ENCODE results near the gene SORCS2. TPM values are rescaled to one million over a fixed set of nuclear protein-coding genes. Genes with fewer than 3 reads are reported as not detected.

The SORCS2 gene
- polyA plus RNA-seq, 1 donor, result 6.9 TPM

DNA sequence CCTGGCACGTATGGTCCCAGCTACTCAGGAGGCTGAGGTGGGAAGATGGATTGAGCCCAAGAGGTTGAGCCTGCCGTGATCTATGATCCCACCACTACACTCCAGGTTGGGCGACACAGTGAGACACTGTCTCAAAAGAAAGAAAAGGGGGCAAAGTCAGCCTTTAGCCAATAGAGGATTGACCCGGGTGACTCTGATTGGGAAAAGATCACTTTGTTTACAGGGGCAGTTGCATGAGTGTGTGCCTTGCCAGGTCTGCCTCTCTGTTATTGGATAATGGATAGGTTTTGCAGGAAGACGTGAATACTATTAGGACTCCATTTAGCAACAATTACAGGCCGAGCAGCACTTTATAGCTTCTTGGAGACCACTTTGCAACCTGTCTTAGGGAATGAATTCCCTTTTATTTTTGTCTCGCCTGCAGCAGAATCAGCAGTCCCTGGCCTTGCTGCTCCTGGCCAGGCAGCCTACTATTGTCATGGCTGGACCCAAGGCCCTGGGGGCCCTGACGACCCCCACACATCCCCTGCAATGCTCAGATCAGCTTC lies 345.6 kb downstream of the SORCS2 start:
- DNase-seq, result no peak

DNA sequence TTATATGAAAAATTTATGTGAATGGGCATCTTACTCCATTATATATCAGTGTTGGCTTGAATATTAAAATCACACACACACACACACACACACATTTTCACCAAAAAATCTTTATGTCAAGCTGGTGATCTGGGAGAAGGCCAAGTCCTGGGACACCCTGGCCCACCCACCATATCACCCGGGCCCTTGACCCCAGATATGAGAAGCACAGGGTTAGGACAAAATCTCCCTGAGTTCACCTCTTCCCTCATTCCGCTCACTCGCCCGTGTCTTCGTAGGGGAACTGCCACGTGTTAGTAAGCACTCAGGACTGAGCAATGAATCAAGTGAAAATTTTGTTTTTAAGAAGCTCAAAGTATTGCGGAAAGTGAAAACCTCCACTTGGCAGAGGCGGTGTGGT lies 346.2 kb downstream of the SORCS2 start:
- DNase-seq, result no peak

DNA sequence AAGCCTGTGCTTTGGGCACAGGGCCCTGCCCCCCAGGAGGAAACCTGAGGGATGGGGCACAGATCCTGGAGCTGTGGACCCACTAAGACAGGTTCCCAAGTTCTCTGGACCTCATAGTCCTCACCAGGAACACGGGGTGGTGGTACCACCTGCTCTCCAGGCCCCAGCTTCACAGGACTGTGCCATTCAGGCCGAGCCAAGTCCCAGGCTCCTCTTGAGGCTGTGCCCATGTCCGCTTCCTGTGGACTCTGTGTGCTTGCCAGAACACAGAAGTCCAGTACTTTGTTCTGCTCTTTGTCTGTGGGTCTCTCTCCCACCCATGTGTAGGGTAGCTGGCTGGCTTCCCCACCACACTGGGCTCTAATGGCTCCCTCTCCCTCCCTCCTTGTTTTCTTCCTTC lies 346.8 kb downstream of the SORCS2 start:
- no peak for DNase-seq

DNA sequence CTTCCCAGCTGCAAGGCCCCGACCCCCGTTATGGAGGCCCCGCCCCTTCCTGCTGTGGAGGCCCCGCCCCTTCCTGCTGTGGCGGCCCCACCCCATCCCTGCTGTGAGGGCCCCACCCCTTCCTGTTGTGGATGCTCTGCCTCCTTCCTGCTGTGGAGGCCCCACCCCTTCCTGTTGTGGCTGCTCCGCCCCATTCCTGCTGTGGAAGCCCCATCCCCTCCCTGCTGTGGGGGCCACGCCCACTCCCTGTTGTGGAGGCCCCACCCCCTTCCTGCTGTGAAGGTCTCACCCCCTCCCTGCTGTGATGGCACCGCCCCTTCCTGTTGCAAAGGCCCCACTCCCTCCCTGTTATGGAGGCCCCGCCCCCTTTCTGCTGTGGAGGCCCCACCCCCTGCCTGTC lies 347.3 kb downstream of the SORCS2 start:
- no peak for DNase-seq

DNA sequence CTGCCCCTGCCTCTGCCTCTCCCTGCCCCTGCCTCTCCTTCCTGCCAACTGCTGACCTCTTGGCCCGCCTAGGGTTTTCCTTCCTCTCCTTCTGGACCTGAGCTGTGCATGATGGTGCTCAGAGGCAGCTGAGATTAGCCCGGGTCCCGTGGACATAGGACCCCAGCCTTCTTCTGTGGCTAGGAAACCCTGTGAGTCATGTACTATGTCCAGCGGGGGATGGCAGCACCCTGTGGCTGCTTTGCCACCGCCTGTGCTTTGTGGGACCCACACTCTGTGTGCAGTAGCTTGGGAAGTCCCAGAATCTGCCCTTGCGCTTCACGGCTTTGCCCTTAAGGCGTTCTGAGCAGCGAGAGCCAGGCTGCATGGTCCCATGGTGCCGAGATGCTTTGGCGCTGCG lies 347.9 kb downstream of the SORCS2 start:
- DNase-seq, result no peak

DNA sequence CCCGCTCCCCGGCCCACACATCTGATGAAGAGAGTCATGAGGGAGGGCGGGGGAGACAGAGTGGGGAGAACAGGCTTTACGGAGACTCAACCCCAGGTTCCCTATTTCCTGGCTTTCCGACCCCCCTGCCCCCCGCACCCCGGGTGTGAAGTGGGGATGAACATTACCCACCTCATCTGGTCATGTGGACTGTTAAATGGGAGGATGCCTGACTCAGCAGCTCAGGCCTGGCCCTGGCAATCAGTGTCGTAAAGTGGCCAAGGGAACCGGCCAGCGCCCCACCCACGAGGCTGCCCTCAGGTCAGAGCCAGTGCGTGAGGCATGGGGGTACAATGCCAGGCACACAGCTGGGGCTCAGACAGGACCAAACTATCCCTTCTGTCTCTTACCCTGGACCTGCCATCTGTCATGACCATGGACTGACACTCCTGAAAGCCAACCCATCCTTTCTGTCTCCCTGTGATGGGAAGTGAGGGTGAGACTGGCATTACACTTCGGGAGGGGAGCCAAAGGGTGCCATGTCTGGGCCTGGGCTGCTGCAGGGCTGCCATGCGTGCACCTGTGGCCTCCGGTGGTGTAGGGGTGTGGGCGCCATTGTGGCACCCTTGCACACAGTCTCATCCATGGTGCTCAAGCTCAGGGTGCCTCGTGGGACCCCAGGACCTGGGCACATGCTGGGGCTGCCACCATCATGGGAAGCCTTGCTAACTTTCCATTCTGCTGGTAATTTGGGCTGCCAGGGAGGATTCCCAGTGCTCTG lies 348.5 kb downstream of the SORCS2 start:
- no peak for DNase-seq

DNA sequence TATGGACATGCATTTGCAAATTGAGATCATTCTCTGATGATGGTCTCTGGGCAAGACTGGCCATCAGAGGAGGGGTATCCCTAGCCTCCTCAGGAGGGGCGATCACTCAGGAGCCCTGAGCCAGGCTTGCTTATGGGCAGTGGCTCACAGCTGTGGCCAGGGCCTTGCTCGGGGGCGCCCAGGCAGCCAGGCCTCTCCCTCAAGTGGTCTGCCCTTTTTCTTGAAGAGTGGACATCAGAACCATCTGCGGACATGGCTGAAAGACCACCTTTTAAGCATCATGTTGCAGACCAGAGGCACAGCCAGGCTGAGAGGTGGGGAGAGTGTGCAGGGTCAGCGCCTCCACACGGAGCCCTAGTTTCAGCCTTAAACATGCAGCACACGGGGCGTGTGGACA lies 349.1 kb downstream of the SORCS2 start:
- DNase-seq, result no peak

DNA sequence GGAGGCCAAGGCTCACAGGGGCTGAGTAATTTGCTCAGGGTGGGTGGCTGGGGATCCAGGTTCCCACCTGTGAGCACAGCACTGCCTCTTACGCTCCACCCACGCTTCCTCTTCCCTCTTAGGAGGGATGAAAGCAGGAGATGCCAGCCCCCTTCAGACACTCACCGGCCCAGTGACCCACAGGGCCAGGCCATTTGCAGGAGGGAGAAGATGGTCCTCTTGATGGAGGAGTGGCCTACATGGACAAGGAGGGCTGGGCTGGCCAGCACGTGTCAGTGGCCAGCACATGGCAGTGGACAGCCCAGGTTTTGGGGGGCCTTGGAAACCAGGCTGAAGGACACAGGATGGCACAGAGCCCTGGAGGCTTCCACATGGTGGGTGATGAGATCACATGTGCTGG lies 350.4 kb downstream of the SORCS2 start:
- DNase-seq, result no peak

DNA sequence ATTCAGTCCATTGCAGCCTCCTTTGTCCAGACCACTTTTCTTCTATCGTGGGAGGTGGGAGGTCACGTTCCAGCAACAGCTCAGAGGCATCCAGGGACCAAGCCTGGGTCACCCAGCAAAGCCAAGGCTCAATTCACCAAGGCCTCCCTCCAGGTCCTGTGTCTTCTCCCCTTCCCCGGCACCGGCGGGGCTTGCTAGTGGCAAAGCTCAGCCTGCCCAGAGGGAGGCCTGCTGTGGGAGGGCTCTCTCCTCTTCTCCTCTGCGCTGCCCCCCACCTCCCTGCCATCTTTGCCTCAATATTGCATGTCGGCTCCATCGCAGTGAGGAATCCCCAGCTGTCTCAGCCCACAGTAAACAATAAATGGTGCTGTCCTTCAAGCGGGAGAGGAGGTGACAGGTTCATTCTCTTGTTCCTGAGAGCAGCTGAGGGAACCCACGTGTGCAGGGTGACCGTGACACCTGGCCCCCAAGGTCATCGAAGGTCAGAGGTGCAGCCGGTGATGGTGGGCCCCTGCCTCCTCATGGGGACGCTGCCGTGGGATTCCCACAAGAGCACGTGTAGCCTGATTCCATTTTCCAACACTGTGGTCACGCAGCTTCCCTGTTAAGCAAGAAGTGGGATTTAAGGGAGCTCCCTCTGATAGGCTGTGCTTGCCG lies 353.9 kb downstream of the SORCS2 start:
- DNase-seq, result no peak

DNA sequence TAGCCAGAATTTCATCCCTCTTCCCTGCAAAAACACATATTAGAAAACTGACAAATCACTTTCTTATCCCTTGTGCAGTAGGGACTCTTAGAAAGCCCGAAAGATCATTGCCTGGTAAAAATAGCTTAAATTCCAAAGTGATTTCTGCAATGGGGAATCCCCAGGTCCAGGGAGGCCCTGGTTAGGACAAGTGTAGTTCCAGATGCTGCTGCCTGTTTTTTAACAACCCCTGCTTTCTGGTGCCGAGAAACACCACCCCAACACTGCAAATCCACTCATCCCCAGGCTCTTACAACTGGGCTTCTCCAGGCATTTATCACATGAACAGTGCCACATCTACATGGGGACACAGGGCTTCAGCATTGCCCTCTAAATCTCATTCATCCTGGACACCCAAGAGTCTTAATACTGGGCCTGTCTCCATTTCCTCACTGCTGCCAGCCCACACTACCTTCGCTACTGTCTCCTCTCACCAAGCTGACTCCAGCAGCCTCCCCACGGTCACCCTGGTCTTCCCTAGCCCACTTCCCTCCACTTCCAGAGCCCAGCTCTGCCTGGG lies 354.6 kb downstream of the SORCS2 start:
- peak; percentile 13 for DNase-seq

DNA sequence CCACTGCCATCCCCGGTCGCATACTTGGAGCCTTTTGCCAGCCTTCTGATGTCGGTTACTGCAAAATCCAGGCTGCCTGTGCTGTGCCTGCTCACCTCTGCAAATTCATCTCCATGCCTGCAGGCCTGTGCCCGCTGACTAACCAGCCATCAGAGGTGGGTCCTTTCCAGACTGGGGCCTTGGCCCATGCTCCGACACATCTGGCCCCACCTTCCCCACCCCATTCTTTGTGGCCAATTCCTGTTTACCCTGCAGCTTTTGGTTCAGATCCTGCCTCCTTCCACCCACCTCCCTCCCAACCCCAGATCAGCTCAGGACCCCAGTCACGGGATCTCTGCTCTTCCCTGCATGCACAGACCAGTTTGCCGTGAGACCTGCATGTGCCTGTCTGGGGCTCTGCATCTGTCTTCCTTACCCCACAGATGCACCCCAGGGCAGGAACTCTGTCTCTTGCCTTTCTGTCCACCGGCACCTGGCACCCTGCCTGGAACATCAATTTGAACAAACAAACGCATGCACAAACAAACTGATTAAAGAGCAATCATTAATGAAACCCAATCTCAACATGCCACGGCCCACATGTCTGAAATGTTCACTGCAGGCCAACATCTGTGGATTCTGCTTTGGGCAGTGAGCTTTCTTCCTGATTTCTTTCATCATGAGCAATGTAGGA lies 355.2 kb downstream of the SORCS2 start:
- DNase-seq, result no peak

DNA sequence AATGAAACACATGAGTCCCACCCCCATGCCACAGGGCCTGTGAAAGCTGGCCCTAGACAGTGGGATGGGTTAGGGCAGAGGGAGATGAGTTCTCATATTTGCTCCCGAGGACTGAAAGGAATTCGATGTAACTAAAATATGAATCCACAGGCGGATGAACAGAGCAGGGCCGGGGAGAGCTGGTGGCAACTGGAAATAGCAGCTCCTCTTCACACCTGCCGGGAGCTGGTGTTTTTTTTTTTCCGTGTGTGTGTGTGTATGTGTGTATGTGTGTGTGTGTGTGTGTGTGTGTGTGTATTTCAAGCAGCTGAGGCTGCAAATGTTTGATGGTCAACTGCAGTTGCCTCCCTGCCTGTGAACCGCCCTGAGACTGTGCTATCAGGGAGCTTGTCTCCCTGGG lies 357.5 kb downstream of the SORCS2 start:
- no peak for DNase-seq

DNA sequence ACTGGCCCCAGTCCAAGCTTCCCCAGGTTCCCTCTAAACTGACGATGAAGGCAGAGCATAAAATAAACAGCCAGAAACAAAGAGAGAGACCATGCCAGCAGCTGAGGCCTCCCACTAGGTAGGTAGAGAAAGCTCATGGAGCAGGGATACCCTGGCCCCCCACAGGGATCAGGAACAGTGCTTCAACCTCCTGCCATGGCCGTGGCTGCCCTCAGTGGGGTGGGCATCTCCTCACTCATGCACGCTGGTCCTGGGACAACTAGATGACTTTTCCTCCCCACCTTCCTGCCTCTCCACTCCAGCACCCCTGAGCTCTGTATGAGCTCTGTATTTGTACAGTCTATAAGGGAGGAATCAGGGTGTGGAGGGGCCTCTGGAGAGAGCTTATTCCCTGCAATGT lies 360.1 kb downstream of the SORCS2 start:
- no peak for DNase-seq

DNA sequence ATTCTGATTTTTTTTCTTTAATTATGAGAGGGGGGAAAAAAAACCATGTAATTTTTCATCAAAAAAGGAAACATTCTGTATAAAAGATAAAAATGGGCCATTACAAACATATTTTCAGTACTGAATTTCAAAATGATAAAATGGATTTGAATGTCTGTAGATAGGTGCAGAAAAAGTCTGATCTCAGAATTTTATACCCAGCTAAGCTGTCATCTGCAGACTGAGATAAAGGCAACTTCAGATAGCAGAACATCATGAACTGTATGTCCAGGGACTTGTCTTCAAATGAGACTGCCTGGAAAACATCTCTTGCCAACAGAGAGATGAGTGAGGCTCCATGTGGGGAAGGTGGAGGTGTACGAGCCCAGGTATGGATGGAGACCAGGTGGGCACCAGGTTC lies 360.9 kb downstream of the SORCS2 start:
- DNase-seq, result no peak

DNA sequence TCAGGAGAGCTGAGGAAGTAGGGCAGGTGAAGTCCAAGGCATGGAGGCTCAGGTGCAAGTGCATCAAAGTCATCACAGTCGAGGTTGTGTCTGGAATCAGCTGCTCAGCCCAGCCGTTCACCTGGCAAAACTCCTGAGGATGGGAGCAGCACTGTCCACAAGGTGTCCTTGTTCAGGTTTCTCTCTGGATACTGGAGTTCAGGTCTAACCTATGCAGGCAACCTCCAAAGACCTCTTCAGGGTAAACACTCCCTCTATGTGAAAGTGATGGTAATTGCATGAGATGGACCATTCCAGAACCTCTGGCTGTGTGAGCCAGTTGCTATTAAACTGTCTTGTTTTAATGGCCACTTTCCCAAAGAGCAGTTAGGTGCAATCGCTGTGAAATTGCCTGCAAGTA lies 362.6 kb downstream of the SORCS2 start:
- no peak for DNase-seq

DNA sequence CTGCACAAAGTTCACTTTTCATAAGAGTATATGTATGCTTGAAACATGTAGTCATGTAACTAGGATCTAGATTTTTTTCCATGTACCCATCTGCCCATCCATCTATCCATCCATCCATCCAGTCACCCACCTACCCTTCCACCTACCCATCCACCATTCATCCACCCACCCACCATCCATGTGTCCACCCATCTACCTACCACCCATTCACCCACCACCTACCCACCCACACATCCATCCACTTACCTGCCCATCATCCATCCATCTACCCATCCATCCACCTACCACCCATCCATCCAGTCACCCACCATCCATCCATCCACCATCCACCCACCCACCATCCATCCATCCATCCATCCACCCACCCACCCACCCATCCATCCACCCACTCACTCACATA lies 364.2 kb downstream of the SORCS2 start:
- DNase-seq, result no peak

DNA sequence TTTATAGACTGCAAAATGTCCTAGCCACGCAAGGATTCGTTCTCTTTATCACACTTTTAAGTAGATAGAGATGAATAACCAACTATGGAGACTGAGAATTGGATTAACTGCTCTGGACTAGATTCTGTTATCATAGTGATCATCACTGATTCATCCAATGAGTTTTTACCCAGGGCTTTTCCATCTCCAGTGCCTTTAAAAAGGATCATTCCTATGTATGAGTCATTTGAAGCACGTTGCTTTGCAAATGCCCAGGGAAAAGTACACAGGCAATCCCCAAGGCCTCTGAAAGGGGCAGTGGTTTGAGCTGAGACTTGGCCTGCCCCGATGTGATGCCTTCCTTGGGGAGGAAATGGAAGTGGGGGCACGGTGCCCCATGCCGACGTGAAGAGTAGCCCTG lies 365.1 kb downstream of the SORCS2 start:
- no peak for DNase-seq

DNA sequence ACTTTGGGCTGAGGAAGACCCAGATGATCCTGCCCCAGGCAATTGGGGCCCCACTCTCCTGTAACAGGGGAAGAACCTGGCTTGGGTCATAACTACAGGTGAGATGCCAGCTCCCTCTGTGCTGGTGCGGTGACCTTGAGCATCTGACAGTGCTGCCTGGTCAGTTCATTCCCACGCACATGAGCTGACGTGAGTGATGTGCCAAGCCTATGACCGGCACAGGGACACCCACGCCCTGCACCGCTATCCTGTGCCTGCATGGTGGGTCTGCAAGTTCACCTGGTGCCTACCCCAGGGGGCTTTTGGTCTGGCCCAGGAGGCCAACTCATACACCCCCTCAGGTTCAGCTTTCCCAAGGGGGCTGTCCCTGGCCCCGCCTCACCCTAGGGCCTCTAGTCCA lies 366.1 kb downstream of the SORCS2 start:
- DNase-seq, result no peak

DNA sequence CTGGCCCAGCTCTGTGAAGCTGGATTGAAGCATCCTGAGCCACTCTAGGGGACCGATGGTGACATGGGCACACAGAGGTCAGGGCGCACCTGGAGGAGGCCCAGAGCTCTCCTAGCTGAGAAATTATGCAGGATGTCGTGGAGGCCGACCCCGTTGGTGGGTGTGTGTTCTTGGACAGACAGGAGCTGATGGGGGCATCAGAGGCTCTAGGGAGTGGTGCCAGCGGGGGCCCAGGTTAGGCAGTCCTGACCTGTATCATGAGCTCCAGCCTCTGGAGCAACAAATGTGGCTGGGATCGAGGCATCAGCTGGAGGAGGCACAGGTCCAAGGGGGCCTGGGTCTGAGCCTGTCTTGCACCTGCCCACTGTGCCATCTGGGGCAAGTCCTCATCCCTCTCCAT lies 367.0 kb downstream of the SORCS2 start:
- DNase-seq, result no peak

DNA sequence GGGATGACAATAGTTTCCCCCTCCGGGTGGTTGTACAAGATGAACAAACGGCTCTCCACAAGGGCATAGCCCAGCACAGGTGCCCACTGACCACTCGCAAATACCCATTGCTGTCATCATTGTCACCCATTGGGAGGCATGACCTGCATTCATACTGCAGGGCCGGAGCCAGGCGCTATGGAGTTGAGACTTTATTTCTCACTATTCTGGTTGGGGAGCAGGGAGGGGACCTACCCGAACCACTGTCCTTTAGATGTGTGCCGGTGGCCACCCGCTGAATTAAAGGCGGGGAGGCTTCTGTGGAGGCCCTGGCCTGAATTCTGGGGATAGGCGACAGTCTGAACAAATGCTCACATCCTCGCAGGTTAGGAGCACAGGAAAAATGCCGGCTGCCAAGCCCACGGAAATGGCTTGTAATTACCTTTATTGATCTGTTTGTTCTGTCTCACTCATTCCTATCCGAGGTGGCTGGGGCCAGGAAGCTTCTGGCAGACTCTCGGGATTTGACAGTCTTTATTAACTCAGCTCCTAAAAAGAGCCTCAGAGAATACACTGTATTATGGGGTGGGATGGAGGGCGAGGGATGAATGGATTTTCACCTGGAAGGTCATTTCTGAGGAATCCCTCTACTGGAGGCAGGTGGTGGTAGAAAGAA lies 367.5 kb downstream of the SORCS2 start:
- no peak for DNase-seq

DNA sequence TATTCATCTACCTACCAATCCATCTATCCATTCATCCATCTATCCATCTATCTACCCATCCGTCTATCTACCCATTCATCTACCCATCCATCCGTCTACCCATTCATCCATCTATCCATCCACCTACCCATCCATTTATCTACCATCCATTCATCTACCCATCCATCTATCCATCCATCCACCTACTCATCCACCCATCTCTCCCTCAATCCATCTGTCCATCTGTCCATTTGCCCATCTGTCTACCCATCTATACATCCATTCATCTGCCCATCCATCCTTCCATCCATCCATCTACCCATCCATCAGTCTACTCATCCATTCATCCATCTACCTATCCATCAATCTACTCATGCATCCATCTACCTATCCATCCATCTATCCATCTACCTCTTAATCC lies 369.2 kb downstream of the SORCS2 start:
- DNase-seq, result no peak

DNA sequence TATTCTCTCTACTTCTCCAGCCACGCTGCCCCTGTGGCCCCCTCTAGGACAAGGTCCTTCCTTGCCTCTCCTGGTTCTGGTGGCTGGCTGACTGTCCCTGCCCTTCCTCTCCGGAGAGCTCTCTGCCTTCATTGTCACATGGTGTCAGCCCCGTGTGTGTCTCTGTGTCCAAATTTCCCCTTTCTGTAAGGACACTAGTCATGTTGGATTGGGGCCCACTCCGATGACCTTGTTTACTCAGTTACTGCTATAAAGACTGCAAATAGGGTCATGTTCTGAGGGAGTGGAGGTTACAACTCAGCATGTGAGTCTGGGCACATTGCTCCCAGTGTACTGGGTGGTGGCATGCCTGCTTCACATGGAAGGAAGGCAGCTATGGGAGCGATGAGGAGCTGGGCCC lies 371.9 kb downstream of the SORCS2 start:
- no peak for DNase-seq

DNA sequence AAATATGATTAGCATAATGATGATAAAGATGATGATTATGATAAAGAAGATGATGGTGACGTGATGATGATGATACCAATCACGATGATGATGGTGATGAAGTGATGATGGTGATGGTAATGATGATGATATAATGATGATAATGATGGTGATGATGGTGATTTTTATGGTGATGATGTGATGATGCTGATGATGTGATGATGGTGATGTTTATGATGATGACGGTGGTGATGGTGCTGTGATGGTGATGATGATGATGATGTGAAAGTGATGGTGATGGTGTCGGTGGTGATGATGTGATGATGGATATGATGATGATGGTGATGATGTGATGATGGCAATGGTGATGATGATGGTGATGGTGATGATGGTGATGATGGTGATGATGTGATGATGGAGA lies 373.1 kb downstream of the SORCS2 start:
- no peak for DNase-seq
